ENCODE measurements around the gene P3H4. TPM values are rescaled to one million over a fixed set of nuclear protein-coding genes. Genes with fewer than 3 reads are reported as not detected.

Gene P3H4
- total RNA-seq, 1 donor from 2014 or later = 8.6 TPM

- H3K9me3 Mint-ChIP-seq = no peaks in the 10 kb centered on the region
- H3K36me3 Mint-ChIP-seq (ENCODE audit: low read depth) = peaks cover 4% of the 10 kb centered on the region
- H3K27me3 Mint-ChIP-seq (ENCODE audit: low read depth) = peaks cover 14% of the 10 kb centered on the region
- intact Hi-C loops (cut with micrococcal nuclease) = no loop called here
- peaks cover 8% of the 10 kb centered on the region for H3K4me1 Mint-ChIP-seq (ENCODE audit: low read depth)
- DNase-seq (ENCODE audit: low spot score) = no peak
- no peak overlapping the region for H3K27ac Mint-ChIP-seq
- peak overlapping the region; percentile 45 for H3K4me3 Mint-ChIP-seq (ENCODE audit: low read depth)
Measured at GRCh38 chr17:41813152-41813680, 1.5 kb upstream of the P3H4 start.

DNA sequence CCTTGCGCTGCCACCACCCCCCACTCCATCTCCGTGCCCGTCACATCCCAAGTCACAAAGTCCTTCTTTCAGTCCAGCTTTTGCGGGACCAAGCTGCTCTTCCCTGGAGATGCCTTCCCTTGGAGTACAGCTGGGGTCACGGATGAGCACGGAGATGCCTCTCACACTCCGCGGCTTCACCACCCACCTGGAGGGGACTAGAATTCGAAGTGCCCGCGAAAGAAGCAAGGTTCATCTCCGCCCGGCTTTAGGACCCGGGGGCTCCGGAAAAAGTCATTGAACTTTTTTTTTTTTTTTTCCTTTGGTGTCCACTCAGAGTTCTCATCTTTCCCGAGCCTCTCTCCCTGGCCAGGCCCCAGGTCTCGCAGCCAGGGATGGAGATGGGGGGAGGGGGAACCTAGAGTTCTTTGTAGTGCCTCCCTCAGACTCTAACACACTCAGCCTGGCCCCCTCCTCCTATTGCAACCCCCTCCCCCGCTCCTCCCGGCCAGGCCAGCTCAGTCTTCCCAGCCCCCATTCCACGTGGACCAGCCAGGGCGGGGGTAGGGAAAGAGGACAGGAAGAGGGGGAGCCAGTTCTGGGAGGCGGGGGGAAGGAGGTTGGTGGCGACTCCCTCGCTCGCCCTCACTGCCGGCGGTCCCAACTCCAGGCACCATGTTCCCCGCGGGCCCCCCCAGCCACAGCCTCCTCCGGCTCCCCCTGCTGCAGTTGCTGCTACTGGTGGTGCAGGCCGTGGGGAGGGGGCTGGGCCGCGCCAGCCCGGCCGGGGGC lies 817 bp upstream of the P3H4 start, which contains the start of gene FKBP10:
TSS of gene FKBP10 (plus strand) at position 624 of the 771 bp plus-strand sequence. CDS start at position 655, 31 bp downstream.
- peaks cover 14% of the 10 kb centered on the region for H3K27me3 Mint-ChIP-seq (ENCODE audit: low read depth)
- intact Hi-C loops (cut with micrococcal nuclease) = no loop called here
- H3K4me1 Mint-ChIP-seq (ENCODE audit: low read depth) = peaks cover 8% of the 10 kb centered on the region
- H3K9me3 Mint-ChIP-seq = no peaks in the 10 kb centered on the region
- peak within 1 kb of the TSS; percentile 86 for H3K4me3 Mint-ChIP-seq (ENCODE audit: low read depth)
- peak within 1 kb of the TSS; percentile 58 for H3K27ac Mint-ChIP-seq
- no peak for DNase-seq (ENCODE audit: low spot score)
- peaks cover 4% of the 10 kb centered on the region for H3K36me3 Mint-ChIP-seq (ENCODE audit: low read depth)

GRCh38 chr17:41810659-41811548 lies 845 bp downstream of the P3H4 start:
- intact Hi-C loops (cut with micrococcal nuclease) = loop anchor here (2.0 kb wide), 1 partner anchor 58 kb away; no protein-coding TSS in a partner anchor
- no peak for DNase-seq (ENCODE audit: low spot score)
- H3K4me3 Mint-ChIP-seq (ENCODE audit: low read depth) = peak overlapping the region; percentile 69
- no peaks in the 10 kb centered on the region for H3K9me3 Mint-ChIP-seq
- peaks cover 4% of the 10 kb centered on the region for H3K36me3 Mint-ChIP-seq (ENCODE audit: low read depth)
- no peak overlapping the region for H3K27ac Mint-ChIP-seq
- peaks cover 8% of the 10 kb centered on the region for H3K4me1 Mint-ChIP-seq (ENCODE audit: low read depth)
- H3K27me3 Mint-ChIP-seq (ENCODE audit: low read depth) = peaks cover 14% of the 10 kb centered on the region

GRCh38 chr17:41806685-41807445 lies 4.9 kb downstream of the P3H4 start:
- H3K27me3 Mint-ChIP-seq (ENCODE audit: low read depth) = peaks cover 4% of the 10 kb centered on the region
- H3K4me3 Mint-ChIP-seq (ENCODE audit: low read depth) = no peak overlapping the region
- H3K36me3 Mint-ChIP-seq (ENCODE audit: low read depth) = peaks cover 4% of the 10 kb centered on the region
- H3K27ac Mint-ChIP-seq = no peak overlapping the region
- DNase-seq (ENCODE audit: low spot score) = no peak
- intact Hi-C loops (cut with micrococcal nuclease) = no loop called here
- peaks cover 7% of the 10 kb centered on the region for H3K4me1 Mint-ChIP-seq (ENCODE audit: low read depth)
- H3K9me3 Mint-ChIP-seq = no peaks in the 10 kb centered on the region

- intact Hi-C loops (cut with micrococcal nuclease) = no loop called here
- H3K9me3 Mint-ChIP-seq = no peaks in the 10 kb centered on the region
- DNase-seq (ENCODE audit: low spot score) = no peak
- no peaks in the 10 kb centered on the region for H3K27me3 Mint-ChIP-seq (ENCODE audit: low read depth)
- no peaks in the 10 kb centered on the region for H3K36me3 Mint-ChIP-seq (ENCODE audit: low read depth)
- H3K4me3 Mint-ChIP-seq (ENCODE audit: low read depth) = no peak overlapping the region
- H3K4me1 Mint-ChIP-seq (ENCODE audit: low read depth) = peaks cover 8% of the 10 kb centered on the region
- no peak overlapping the region for H3K27ac Mint-ChIP-seq
Measured at GRCh38 chr17:41803049-41804020, 8.4 kb downstream of the P3H4 start.

GRCh38 chr17:41801374-41802271 lies 10.1 kb downstream of the P3H4 start:
- H3K9me3 Mint-ChIP-seq = no peaks in the 10 kb centered on the region
- DNase-seq (ENCODE audit: low spot score) = peak; percentile 53
- H3K4me3 Mint-ChIP-seq (ENCODE audit: low read depth) = no peak overlapping the region
- H3K36me3 Mint-ChIP-seq (ENCODE audit: low read depth) = no peaks in the 10 kb centered on the region
- peaks cover 8% of the 10 kb centered on the region for H3K4me1 Mint-ChIP-seq (ENCODE audit: low read depth)
- H3K27ac Mint-ChIP-seq = peak overlapping the region; percentile 11
- H3K27me3 Mint-ChIP-seq (ENCODE audit: low read depth) = no peaks in the 10 kb centered on the region
- intact Hi-C loops (cut with micrococcal nuclease) = loop anchor here (1.0 kb wide), 1 partner anchor 63 kb away; no protein-coding TSS in a partner anchor

- H3K27ac Mint-ChIP-seq = no peak overlapping the region
- peaks cover 8% of the 10 kb centered on the region for H3K4me1 Mint-ChIP-seq (ENCODE audit: low read depth)
- intact Hi-C loops (cut with micrococcal nuclease) = loop anchor here (1.0 kb wide), 1 partner anchor 62 kb away; no protein-coding TSS in a partner anchor
- H3K9me3 Mint-ChIP-seq = no peaks in the 10 kb centered on the region
- DNase-seq (ENCODE audit: low spot score) = no peak
- H3K4me3 Mint-ChIP-seq (ENCODE audit: low read depth) = no peak overlapping the region
- no peaks in the 10 kb centered on the region for H3K36me3 Mint-ChIP-seq (ENCODE audit: low read depth)
- H3K27me3 Mint-ChIP-seq (ENCODE audit: low read depth) = no peaks in the 10 kb centered on the region
Measured at GRCh38 chr17:41800601-41801373, 11.0 kb downstream of the P3H4 start.

DNA sequence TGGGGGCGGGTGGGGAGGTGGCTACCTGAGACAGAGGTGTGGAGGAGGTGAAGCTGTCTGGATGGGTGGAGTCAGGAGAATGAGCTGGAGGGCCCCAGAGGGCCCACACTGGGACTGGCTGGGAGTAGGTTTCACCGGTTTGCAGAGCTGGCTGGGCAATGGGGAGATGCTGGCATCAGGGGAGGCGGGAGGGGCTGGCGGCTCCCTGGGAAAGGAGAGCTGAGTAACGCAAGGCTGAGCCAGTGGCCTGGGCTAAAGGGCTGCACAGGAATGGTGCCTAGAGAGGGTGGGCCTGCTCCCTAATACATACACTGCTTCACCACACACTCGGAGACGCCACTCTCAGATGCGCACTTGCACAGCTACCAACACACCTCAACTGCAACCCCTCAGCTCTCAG lies 12.4 kb downstream of the P3H4 start:
- no peak overlapping the region for H3K27ac Mint-ChIP-seq

DNA sequence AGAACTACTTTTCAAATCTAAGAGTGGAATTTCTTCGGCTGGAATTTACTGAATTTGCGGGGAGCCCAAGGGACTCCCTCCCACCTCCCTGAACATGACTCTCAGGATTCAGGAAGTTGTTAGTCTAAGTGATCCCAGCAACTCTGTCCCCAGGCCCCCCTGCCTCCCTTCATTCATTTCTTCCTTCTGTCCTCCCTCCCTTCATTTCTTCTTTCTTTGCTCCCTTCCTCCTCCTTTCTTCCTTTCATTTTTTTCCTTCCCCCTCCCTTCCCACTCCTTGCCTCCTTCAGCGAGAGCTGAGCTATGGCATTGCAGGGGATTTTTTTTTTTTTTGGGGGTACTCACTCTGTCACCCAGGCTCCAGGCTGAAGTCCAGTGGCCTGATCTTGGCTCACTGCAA lies 14.4 kb downstream of the P3H4 start:
- peaks cover 4% of the 10 kb centered on the region for H3K4me1 Mint-ChIP-seq (ENCODE audit: low read depth)
- H3K9me3 Mint-ChIP-seq = no peaks in the 10 kb centered on the region
- DNase-seq (ENCODE audit: low spot score) = no peak
- intact Hi-C loops (cut with micrococcal nuclease) = no loop called here
- no peaks in the 10 kb centered on the region for H3K27me3 Mint-ChIP-seq (ENCODE audit: low read depth)
- no peak overlapping the region for H3K27ac Mint-ChIP-seq
- no peak overlapping the region for H3K4me3 Mint-ChIP-seq (ENCODE audit: low read depth)
- H3K36me3 Mint-ChIP-seq (ENCODE audit: low read depth) = no peaks in the 10 kb centered on the region

More for the DNA sequence above, 12.4 kb downstream of the P3H4 start:
- Mint-ChIP-seq H3K9me3 (no peaks in the 10 kb centered on the region), H3K36me3 (ENCODE audit: low read depth) (no peaks in the 10 kb centered on the region), H3K4me1 (ENCODE audit: low read depth) (peaks cover 8% of the 10 kb centered on the region), H3K27me3 (ENCODE audit: low read depth) (no peaks in the 10 kb centered on the region), H3K4me3 (ENCODE audit: low read depth) (no peak overlapping the region)
- intact Hi-C loops (cut with micrococcal nuclease) = no loop called here
- DNase-seq (ENCODE audit: low spot score) = no peak

GRCh38 chr17:41796121-41796895 lies 15.4 kb downstream of the P3H4 start:
- intact Hi-C loops (cut with micrococcal nuclease) = no loop called here
- H3K27ac Mint-ChIP-seq = no peak overlapping the region

More at GRCh38 chr17:41796121-41796895, 15.4 kb downstream of the P3H4 start:
- Mint-ChIP-seq H3K9me3 (no peaks in the 10 kb centered on the region), H3K36me3 (ENCODE audit: low read depth) (no peaks in the 10 kb centered on the region), H3K27me3 (ENCODE audit: low read depth) (no peaks in the 10 kb centered on the region), H3K4me3 (ENCODE audit: low read depth) (no peak overlapping the region), H3K4me1 (ENCODE audit: low read depth) (no peaks in the 10 kb centered on the region)
- DNase-seq (ENCODE audit: low spot score) = no peak

Measured in activated T-helper 2 cell treated with anti-CD3 and anti-CD28 coated beads, Interferon-gamma antibody, Interleukin-2, Interleukin-4, amounts not matched to agents 10 μg/mL and 5 μg/mL and 100 μg/mL, durations not matched to agents 14 hours and 24 hours and 36 hours (primary cell).